ENCODE results near the gene MPPED2. TPM values are rescaled to one million over a fixed set of nuclear protein-coding genes. Genes with fewer than 3 reads are reported as not detected.

Gene MPPED2
- polyA plus RNA-seq, 1 donor (not counting 4 experiments of a cell fraction or from before 2014, with no cell fraction given), result not detected

- H3K79me2 ChIP-seq (ENCODE audit: control insufficient read depth, insufficient read depth, low read length), result no peaks in the 10 kb centered on the region
- DNase-seq (ENCODE audit: low read depth, low spot score) (no peak), FAIRE-seq (no peak)
- no peak overlapping the region for H3K9ac ChIP-seq (ENCODE audit: control insufficient read depth, extremely low read depth, insufficient read depth, low read length)
- H3K4me3 ChIP-seq (ENCODE audit: control insufficient read depth in 2 of 3, extremely low read depth in 1 of 3, insufficient read depth in 2 of 3, low read depth in 1 of 3, low read length in 3 of 3), result no peak overlapping the region
- H2AFZ ChIP-seq (ENCODE audit: control insufficient read depth, low read length), result no peak overlapping the region
- H3K27me3 ChIP-seq (ENCODE audit: control insufficient read depth, extremely low read depth, insufficient read depth, low read length), result no peaks in the 10 kb centered on the region
- dilution Hi-C loops (cut with MboI; ENCODE audit: extremely low pct_ligation_motif_present, low sequenced_read_pairs), result no loop called here
- no peak overlapping the region for H3K27ac ChIP-seq (ENCODE audit: control insufficient read depth, insufficient read depth, low read length)
- H3K9me3 ChIP-seq (ENCODE audit: control insufficient read depth, low read depth, low read length), result no peaks in the 10 kb centered on the region
- no peak overlapping the region for H3K4me2 ChIP-seq (ENCODE audit: control insufficient read depth, extremely low read depth, insufficient read depth, low read depth, low read length)
- H3K36me3 ChIP-seq (ENCODE audit: control insufficient read depth in 2 of 2, extremely low read depth in 1 of 2, insufficient read depth in 2 of 2, low read length in 2 of 2), result no peaks in the 10 kb centered on the region
- no peak for TF ChIP-seq EZH2 (IDR thresholded peaks at IDR 0.05; ENCODE audit: low read length)
- TF ChIP-seq CTCF (optimal IDR thresholded peaks at IDR 0.05 in 1 of 3, IDR thresholded peaks at IDR 0.05 in 1 of 3, conservative IDR thresholded peaks at IDR 0.05 in 1 of 3; ENCODE audit: extremely low read depth in 1 of 3, insufficient read depth in 2 of 3, low read length in 3 of 3), result no peak
- no peaks in the 10 kb centered on the region for H4K20me1 ChIP-seq (ENCODE audit: control insufficient read depth, extremely low read depth, insufficient read depth, low read length)
- no peaks in the 10 kb centered on the region for H3K9me1 ChIP-seq (ENCODE audit: control insufficient read depth, extremely low read depth, insufficient read depth, low read length)
- H3K4me1 ChIP-seq (ENCODE audit: control insufficient read depth, extremely low read depth, insufficient read depth, low read length), result no peaks in the 10 kb centered on the region
Measured at GRCh38 chr11:30463266-30463665, 122.9 kb downstream of the MPPED2 start.

GRCh38 chr11:30462421-30462820, 123.7 kb downstream of the MPPED2 start:
- H3K4me2 ChIP-seq (ENCODE audit: control insufficient read depth, extremely low read depth, insufficient read depth, low read depth, low read length), result no peak overlapping the region
- no peak overlapping the region for H3K9ac ChIP-seq (ENCODE audit: control insufficient read depth, extremely low read depth, insufficient read depth, low read length)
- no peaks in the 10 kb centered on the region for H3K9me3 ChIP-seq (ENCODE audit: control insufficient read depth, low read depth, low read length)
- H3K9me1 ChIP-seq (ENCODE audit: control insufficient read depth, extremely low read depth, insufficient read depth, low read length), result no peaks in the 10 kb centered on the region
- no peak overlapping the region for H3K27ac ChIP-seq (ENCODE audit: control insufficient read depth, insufficient read depth, low read length)
- FAIRE-seq, result no peak
- H3K27me3 ChIP-seq (ENCODE audit: control insufficient read depth, extremely low read depth, insufficient read depth, low read length), result no peaks in the 10 kb centered on the region
- DNase-seq (ENCODE audit: low read depth, low spot score), result no peak
- H2AFZ ChIP-seq (ENCODE audit: control insufficient read depth, low read length), result no peak overlapping the region
- TF ChIP-seq EZH2 (IDR thresholded peaks at IDR 0.05; ENCODE audit: low read length) (no peak), CTCF (optimal IDR thresholded peaks at IDR 0.05 in 1 of 3, IDR thresholded peaks at IDR 0.05 in 1 of 3, conservative IDR thresholded peaks at IDR 0.05 in 1 of 3; ENCODE audit: extremely low read depth in 1 of 3, insufficient read depth in 2 of 3, low read length in 3 of 3) (no peak)
- no peaks in the 10 kb centered on the region for H3K4me1 ChIP-seq (ENCODE audit: control insufficient read depth, extremely low read depth, insufficient read depth, low read length)
- no peaks in the 10 kb centered on the region for H3K79me2 ChIP-seq (ENCODE audit: control insufficient read depth, insufficient read depth, low read length)
- no peaks in the 10 kb centered on the region for H3K36me3 ChIP-seq (ENCODE audit: control insufficient read depth in 2 of 2, extremely low read depth in 1 of 2, insufficient read depth in 2 of 2, low read length in 2 of 2)
- H3K4me3 ChIP-seq (ENCODE audit: control insufficient read depth in 2 of 3, extremely low read depth in 1 of 3, insufficient read depth in 2 of 3, low read depth in 1 of 3, low read length in 3 of 3), result no peak overlapping the region
- dilution Hi-C loops (cut with MboI; ENCODE audit: extremely low pct_ligation_motif_present, low sequenced_read_pairs), result no loop called here
- no peaks in the 10 kb centered on the region for H4K20me1 ChIP-seq (ENCODE audit: control insufficient read depth, extremely low read depth, insufficient read depth, low read length)

Data from keratinocyte (primary cell).